ENCODE measurements around the gene ZNF335. TPM values are rescaled to one million over a fixed set of nuclear protein-coding genes. Genes with fewer than 3 reads are reported as not detected.

ZNF335 gene
- total and polyA plus RNA-seq, 2 of the 13 experiments (the other 11 are each of a cell fraction or from before 2014, with no cell fraction given): 9.7 to 13.7 TPM

GRCh38 chr20:46014517-46015396 is 42.8 kb upstream of the ZNF335 start (continued):
- TF ChIP-seq, protein P1, sequence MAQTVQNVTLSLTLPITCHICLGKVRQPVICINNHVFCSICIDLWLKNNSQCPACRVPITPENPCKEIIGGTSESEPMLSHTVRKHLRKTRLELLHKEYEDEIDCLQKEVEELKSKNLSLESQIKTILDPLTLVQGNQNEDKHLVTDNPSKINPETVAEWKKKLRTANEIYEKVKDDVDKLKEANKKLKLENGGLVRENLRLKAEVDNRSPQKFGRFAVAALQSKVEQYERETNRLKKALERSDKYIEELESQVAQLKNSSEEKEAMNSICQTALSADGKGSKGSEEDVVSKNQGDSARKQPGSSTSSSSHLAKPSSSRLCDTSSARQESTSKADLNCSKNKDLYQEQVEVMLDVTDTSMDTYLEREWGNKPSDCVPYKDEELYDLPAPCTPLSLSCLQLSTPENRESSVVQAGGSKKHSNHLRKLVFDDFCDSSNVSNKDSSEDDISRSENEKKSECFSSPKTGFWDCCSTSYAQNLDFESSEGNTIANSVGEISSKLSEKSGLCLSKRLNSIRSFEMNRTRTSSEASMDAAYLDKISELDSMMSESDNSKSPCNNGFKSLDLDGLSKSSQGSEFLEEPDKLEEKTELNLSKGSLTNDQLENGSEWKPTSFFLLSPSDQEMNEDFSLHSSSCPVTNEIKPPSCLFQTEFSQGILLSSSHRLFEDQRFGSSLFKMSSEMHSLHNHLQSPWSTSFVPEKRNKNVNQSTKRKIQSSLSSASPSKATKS (CRISPR knock-in tag; IDR thresholded peaks at IDR 0.05): no peak
- TF ChIP-seq, protein P2, sequence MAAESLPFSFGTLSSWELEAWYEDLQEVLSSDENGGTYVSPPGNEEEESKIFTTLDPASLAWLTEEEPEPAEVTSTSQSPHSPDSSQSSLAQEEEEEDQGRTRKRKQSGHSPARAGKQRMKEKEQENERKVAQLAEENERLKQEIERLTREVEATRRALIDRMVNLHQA (CRISPR knock-in tag; IDR thresholded peaks at IDR 0.05): 0 out of 2 replicates have a peak, but pooled peaks have one; percentile 66
- TF ChIP-seq ZNF451 (CRISPR knock-in tag; IDR thresholded peaks at IDR 0.05) (no peak), REST (IDR thresholded peaks at IDR 0.05; ENCODE audit: borderline replicate concordance in 1 of 2, low read depth in 1 of 2, low read length in 2 of 2) (peak in 1 of 2 experiments; percentile 36; a peak in 1 of 4 replicates), RARG (CRISPR knock-in tag; IDR thresholded peaks at IDR 0.05; ENCODE audit: low read depth) (no peak), ZNF263 (CRISPR knock-in tag; IDR thresholded peaks at IDR 0.05) (peak; percentile 58; the same call in 1 of the 2 replicates), ZNF558 (CRISPR knock-in tag; IDR thresholded peaks at IDR 0.05; ENCODE audit: borderline replicate concordance) (no peak), PBX2 (CRISPR knock-in tag; IDR thresholded peaks at IDR 0.05) (no peak), ZNF639 (CRISPR knock-in tag; conservative IDR thresholded peaks at IDR 0.05) (no peak), PRMT3 (CRISPR knock-in tag; IDR thresholded peaks at IDR 0.05; ENCODE audit: borderline replicate concordance, low read depth) (no peak), TRIM24 (CRISPR knock-in tag; IDR thresholded peaks at IDR 0.05) (no peak; the same call in 1 of the 2 replicates), ZBED4 (CRISPR knock-in tag; IDR thresholded peaks at IDR 0.05; ENCODE audit: borderline replicate concordance) (no peak), PAWR (CRISPR knock-in tag; IDR thresholded peaks at IDR 0.05; ENCODE audit: borderline replicate concordance) (no peak)

All from HepG2 (cell line).